ENCODE data around the gene GOLGA7B.

Gene GOLGA7B

GRCh38 chr10:97895084-97895483 is 45.4 kb downstream of the GOLGA7B start:
- DNase-seq (ENCODE audit: low read depth in 2 of 2), result no peak

DNA sequence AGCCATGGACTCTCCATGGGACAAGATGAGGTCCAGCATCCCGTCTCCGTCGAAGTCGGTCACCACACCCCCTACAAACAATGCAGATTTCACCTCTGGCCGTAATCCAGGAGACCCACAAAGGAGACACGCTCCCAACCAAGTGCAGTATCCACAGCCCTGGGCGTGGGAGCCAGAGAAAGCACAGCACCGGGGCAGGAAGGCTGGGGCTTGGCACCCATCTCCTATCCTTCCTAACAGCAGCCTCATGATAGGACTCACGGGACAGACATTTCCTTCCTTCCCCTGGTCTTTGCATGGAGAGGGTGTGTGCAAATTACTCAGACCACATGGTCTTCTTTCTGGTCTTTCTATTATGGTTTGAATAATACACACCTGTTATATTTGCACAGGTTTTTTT is 46.3 kb downstream of the GOLGA7B start:
- DNase-seq (ENCODE audit: low read depth in 2 of 2), result no peak

- DNase-seq (ENCODE audit: low read depth in 2 of 2), result no peak
Measured at GRCh38 chr10:97896756-97897358, 47.2 kb downstream of the GOLGA7B start.

DNA sequence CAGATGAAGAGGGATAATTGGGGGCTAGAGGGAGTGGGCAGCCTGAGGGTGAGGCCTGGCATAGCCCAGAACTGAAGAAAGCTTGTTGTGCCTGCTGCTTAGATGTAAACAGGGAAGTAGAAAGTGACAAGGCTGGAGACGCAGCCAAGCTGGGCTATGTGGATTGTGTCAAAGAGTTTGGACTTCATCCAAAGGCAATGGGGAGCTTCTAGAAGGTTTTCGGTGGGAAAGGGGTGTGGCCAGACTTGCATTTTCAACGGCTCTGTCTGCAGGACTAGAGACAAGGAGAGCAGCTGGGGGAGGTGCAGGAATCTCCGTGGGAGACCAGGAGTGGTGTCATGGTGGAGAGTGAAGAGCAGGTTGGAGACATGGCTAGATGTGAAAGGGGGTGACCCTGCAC is 48.8 kb downstream of the GOLGA7B start:
- DNase-seq (ENCODE audit: low read depth in 2 of 2), result no peak

DNA sequence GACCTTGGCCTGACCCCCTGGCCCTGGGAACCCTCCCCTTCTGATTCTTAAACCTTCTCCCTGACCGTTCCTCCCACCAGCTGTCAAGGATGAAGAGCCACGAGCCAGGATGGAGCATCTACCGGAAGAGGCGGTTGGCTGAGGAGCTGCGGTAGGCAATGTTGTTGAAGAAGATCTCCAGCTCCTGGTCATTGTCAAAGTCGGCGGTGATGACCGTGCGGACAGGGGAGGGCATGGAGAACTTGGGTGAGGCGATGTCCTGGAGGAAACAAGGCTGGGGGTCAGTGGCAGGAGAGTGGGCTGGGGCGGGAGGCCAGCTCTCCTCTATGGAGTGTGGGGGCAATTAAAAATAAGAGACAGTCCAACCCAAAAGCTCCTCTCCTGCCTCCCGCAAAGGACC is 51.7 kb downstream of the GOLGA7B start:
- no peak for DNase-seq (ENCODE audit: low read depth in 2 of 2)

GRCh38 chr10:97903128-97904017 is 53.7 kb downstream of the GOLGA7B start:
- DNase-seq (ENCODE audit: low read depth in 2 of 2), result no peak

GRCh38 chr10:97904018-97904381 is 54.4 kb downstream of the GOLGA7B start:
- no peak for DNase-seq (ENCODE audit: low read depth in 2 of 2)

DNA sequence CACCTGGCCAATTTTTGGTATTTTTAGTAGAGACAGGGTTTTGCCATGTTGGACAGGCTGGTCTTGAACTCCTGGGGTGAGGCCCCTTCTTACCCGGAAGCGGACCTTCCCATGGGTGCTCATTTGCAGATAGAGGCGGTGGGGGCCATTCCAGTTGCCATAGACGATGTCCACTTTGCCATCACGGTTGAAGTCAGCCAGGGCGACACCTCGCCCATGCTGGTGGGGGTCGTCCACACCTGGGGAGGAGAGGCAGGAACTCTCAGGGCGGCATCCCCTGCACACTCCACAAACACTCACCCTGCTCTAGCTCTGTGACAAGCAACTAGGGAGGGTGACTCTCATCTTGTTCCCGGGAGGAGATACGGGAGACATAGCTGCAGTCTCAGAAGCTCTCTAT is 54.9 kb downstream of the GOLGA7B start:
- no peak for DNase-seq (ENCODE audit: low read depth in 2 of 2)

- DNase-seq (ENCODE audit: low read depth in 2 of 2), result no peak
Measured at GRCh38 chr10:97905276-97905675, 55.6 kb downstream of the GOLGA7B start.

DNA sequence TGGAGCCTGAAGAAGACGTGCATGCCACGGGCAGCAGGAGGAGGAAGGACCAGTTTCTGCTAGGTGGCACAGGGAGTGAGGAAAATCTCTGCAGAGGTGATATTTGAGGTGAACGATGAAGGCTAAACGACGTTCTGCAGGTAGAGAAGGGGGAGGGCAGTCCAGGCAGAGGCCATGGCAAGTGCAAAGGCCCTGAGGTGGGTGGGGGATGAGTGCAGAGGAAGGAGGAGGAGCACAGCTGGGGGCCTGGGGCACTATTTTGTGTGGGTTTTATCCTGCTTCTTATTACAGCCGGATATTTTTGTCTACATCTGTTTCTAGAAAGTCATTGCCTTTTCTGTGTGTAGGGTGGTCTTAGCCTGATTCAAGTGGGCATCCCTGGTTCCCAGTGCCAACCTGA is 57.6 kb downstream of the GOLGA7B start:
- no peak for DNase-seq (ENCODE audit: low read depth in 2 of 2)

GRCh38 chr10:97907830-97908229 is 58.2 kb downstream of the GOLGA7B start:
- no peak for DNase-seq (ENCODE audit: low read depth in 2 of 2)

GRCh38 chr10:97910661-97911060 is 61.0 kb downstream of the GOLGA7B start:
- DNase-seq (ENCODE audit: low read depth in 2 of 2), result no peak

GRCh38 chr10:97911217-97911616 is 61.6 kb downstream of the GOLGA7B start:
- DNase-seq (ENCODE audit: low read depth in 2 of 2), result no peak

GRCh38 chr10:97913193-97913592 is 63.5 kb downstream of the GOLGA7B start:
- DNase-seq (ENCODE audit: low read depth in 2 of 2), result no peak

GRCh38 chr10:97913614-97914013 is 64.0 kb downstream of the GOLGA7B start:
- no peak for DNase-seq (ENCODE audit: low read depth in 2 of 2)

GRCh38 chr10:97914171-97914836 is 64.7 kb downstream of the GOLGA7B start:
- no peak for DNase-seq (ENCODE audit: low read depth in 2 of 2)

DNA sequence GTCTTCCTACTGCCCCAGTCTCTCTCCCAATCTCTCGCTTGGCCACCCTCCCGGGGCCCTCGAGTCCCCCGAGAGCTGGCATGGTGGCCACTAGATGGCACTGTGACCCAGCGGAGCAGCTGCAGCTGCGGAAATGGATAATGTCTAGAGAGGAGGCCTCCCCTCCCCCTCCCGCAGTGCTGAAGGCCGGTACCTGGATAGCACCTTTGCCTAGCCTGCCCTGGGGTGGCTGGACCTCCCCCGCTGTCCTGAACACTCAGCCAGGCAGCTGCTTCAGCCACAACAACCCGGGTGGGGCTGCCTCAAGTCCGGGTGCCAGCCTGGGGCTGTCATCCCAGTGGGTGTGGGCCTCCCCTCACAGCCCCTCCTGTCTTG is 65.2 kb downstream of the GOLGA7B start:
- DNase-seq (ENCODE audit: low read depth in 2 of 2), result no peak

DNA sequence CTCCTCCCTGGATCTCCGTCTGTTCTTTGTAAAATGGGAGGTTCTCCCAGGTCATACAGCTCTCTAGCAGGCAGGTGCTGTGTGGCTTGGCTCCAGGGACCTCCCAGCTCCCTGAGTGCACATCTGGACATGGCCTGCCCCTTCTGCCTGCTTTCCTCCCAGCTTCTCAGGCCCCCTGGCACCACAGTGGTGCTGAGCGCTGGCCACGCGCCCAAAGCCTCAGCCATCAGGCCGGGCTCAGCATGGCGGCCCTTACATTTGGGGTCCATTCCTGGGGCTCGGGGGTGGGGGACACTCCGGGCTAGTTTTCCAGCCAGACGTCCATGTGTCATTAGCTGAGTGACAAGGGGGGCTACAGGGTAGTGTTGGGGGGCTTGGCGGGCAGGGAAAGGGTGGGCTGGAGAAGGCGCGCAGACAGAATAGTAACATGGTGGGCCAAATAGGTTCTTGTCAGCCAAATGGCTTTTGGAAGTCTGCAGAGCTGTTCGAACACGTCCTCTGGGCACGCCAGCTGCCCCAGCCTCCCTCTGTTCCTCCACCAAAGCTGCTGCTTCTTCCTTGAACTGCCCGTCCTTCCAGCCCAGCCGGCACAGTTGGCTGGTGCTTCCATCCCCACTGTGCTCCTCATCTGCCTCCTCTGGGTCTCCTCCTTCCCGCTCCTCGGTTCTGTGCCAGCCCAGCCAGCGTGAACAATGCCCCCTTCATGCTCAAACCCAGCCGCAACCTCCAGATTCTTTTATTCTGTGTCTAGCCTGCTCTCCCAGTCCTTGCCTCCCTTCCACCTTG is 65.9 kb downstream of the GOLGA7B start:
- DNase-seq (ENCODE audit: low read depth in 2 of 2), result no peak

- no peak for DNase-seq (ENCODE audit: low read depth in 2 of 2)
Measured at GRCh38 chr10:97916586-97916985, 66.9 kb downstream of the GOLGA7B start.

DNA sequence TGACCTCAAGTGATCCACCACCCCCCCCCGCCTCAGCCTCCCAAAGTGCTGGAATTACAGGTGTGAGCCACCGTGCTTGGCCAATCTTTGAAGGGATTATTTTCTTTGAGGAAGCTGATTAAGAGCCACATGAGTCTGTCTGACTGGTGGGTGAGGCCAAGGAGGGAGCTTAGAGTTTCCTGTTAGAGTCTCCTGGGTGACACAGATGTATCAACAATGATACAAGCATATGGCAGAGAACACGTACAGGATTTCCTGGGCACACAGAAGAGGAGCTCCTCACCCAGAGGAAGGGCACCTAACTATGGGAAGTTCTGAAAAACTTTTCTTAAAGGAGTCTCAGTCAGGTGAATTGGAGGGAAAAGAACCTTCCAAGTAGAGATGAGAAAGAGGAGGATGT is 69.4 kb downstream of the GOLGA7B start:
- DNase-seq (ENCODE audit: low read depth in 2 of 2), result no peak

DNA sequence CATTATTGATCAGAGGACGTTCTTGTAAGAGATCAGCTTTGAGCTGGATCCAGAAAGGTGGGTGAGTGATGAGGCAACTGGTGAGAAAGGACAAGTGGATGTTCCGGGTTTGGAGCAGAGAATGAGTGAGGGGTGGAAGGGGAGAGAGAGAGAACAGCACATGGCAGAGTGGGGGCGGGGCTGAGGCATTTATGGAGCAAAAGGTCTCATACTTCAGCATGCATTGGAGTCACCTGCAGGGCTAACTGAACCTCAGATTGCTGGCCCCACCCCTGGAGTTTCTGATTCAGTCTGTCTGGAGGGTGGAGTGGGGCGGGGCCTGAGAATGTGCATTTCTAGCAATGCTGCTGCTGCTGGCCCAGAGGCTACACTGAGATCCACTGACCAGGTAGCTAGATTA is 71.2 kb downstream of the GOLGA7B start:
- no peak for DNase-seq (ENCODE audit: low read depth in 2 of 2)
